Sigmoid colon (tissue), 4 donors: ENCODE measurements around the gene ARHGAP25.

Experiments used
- POLR2AphosphoS5 ChIP-seq, 4 donors: sonication (generic); formaldehyde crosslinking; IDR thresholded peaks; one replicate each; pipeline ENCODE4 v1.6.1; 2017; ENCODE audit warnings: antibody characterized with exemption in 4 of 4
- TF ChIP-seq, protein P1 (sequence below), 4 experiments: fragments of 450-650 bp in 3 of 4; fragments of 200-600 bp in 1 of 4; IDR thresholded peaks; one replicate each; pipeline ENCODE4 v1.5.1; 2016 to 2019; ENCODE audit warnings: antibody characterized with exemption in 4 of 4, mild to moderate bottlenecking in 3 of 4, moderate library complexity in 2 of 4

DNA sequence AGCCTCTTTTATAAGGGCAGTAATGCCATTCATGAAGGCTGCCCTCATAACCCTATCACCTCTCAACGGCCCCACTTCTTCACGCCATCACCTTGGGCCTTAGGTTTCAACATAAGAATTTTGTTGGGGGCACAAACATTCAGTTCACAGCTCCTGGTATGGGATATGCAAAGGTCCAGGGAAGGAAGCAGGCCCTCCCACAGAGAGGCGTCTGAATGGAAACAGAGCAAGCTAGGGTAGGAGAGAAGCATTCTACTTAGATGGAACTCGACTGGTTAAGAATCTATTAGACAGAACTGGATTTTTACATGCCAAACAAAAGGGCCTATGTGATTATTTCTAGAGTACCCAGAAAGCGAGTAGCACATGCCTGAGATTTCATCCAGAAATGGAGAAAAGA is 48.4 kb upstream of the ARHGAP25 start:
- TF ChIP-seq, protein P1, sequence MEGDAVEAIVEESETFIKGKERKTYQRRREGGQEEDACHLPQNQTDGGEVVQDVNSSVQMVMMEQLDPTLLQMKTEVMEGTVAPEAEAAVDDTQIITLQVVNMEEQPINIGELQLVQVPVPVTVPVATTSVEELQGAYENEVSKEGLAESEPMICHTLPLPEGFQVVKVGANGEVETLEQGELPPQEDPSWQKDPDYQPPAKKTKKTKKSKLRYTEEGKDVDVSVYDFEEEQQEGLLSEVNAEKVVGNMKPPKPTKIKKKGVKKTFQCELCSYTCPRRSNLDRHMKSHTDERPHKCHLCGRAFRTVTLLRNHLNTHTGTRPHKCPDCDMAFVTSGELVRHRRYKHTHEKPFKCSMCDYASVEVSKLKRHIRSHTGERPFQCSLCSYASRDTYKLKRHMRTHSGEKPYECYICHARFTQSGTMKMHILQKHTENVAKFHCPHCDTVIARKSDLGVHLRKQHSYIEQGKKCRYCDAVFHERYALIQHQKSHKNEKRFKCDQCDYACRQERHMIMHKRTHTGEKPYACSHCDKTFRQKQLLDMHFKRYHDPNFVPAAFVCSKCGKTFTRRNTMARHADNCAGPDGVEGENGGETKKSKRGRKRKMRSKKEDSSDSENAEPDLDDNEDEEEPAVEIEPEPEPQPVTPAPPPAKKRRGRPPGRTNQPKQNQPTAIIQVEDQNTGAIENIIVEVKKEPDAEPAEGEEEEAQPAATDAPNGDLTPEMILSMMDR (IDR thresholded peaks at IDR 0.05), result no peak
- no peak for TF ChIP-seq POLR2AphosphoS5 (IDR thresholded peaks at IDR 0.05)
